ENCODE measurements around the gene PHACTR3.

- TF ChIP-seq POLR2A (IDR thresholded peaks at IDR 0.05; ENCODE audit: low read depth, low read length), result no peak
- TF ChIP-seq, protein P1, sequence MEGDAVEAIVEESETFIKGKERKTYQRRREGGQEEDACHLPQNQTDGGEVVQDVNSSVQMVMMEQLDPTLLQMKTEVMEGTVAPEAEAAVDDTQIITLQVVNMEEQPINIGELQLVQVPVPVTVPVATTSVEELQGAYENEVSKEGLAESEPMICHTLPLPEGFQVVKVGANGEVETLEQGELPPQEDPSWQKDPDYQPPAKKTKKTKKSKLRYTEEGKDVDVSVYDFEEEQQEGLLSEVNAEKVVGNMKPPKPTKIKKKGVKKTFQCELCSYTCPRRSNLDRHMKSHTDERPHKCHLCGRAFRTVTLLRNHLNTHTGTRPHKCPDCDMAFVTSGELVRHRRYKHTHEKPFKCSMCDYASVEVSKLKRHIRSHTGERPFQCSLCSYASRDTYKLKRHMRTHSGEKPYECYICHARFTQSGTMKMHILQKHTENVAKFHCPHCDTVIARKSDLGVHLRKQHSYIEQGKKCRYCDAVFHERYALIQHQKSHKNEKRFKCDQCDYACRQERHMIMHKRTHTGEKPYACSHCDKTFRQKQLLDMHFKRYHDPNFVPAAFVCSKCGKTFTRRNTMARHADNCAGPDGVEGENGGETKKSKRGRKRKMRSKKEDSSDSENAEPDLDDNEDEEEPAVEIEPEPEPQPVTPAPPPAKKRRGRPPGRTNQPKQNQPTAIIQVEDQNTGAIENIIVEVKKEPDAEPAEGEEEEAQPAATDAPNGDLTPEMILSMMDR (IDR thresholded peaks at IDR 0.05; ENCODE audit: extremely low read depth in 1 of 2, insufficient read depth in 1 of 2, low read depth in 1 of 2, low read length in 2 of 2), result no peak
- no peak for TF ChIP-seq JUN (IDR thresholded peaks at IDR 0.05; ENCODE audit: borderline replicate concordance, insufficient read depth, insufficient read length, low read depth)
- TF ChIP-seq MAX (IDR thresholded peaks at IDR 0.05; ENCODE audit: insufficient read depth, insufficient read length), result no peak
- TF ChIP-seq POLR2AphosphoS5 (IDR thresholded peaks at IDR 0.05; ENCODE audit: insufficient read depth, low read depth, low read length), result no peak
- no peak for TF ChIP-seq EZH2 (IDR thresholded peaks at IDR 0.05; ENCODE audit: borderline replicate concordance, low read depth, low read length, severe bottlenecking)
- no peak for TF ChIP-seq GATA2 (IDR thresholded peaks at IDR 0.05; ENCODE audit: insufficient read depth, insufficient read length, low read depth, low read length)
- no peak for TF ChIP-seq MYC (IDR thresholded peaks at IDR 0.05; ENCODE audit: low read depth, low read length)
These were observed 231.4 kb downstream of the PHACTR3 start for GRCh38 chr20:59835448-59836395.
